GM19193 (cell line): ENCODE data around the gene CHMP5.
A peak's percentile ranks its signal among the peaks of the same experiment; 100 is the strongest.

Experiments
- POLR2A ChIP-seq: IDR thresholded peaks from 4 replicates; pipeline ENCODE4 v1.6.1; 2011; ENCODE audit not compliant: insufficient read depth, insufficient read length; ENCODE audit errors: extremely low read depth

The CHMP5 gene

DNA sequence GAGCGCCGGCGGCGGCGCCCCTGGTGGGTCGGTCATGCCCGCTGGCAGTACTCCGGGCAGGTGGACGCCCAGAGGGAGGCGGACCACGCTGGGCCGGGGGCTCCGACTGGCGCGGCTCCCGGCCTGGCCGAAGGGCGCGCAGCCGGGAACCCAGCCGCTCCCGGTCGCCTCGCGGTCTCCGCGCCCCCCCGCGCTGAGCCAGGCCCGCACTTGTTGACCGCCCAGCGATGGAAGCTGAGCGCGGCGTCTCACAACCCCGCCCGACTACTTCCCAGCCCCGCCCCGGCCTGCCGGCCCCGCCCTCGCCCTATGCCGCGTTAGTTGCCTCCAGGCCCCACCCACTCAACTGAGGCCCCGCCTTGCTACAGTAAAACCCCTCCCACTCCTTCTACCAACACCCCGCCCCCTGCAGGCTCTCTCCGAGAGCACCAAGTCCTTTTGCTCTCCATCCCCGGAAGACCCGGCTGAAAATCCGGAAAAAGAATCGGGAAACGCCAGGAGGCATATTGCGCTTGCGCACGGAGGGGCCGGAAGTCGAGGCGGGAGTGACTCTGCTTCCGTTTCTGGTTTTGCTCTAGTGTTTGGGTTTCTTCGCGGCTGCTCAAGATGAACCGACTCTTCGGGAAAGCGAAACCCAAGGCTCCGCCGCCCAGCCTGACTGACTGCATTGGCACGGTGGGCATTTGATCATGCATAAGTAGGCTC lies at the start of gene CHMP5, which contains the start of gene BAG1:
Gene CHMP5 (plus strand): TSS at position 577 of the 705 bp plus-strand sequence. CDS start 30 bp downstream, at position 607.
Gene BAG1 (minus strand): TSS at position 236 of the 705 bp plus-strand sequence.
- TF ChIP-seq POLR2A = peak; percentile 79

DNA sequence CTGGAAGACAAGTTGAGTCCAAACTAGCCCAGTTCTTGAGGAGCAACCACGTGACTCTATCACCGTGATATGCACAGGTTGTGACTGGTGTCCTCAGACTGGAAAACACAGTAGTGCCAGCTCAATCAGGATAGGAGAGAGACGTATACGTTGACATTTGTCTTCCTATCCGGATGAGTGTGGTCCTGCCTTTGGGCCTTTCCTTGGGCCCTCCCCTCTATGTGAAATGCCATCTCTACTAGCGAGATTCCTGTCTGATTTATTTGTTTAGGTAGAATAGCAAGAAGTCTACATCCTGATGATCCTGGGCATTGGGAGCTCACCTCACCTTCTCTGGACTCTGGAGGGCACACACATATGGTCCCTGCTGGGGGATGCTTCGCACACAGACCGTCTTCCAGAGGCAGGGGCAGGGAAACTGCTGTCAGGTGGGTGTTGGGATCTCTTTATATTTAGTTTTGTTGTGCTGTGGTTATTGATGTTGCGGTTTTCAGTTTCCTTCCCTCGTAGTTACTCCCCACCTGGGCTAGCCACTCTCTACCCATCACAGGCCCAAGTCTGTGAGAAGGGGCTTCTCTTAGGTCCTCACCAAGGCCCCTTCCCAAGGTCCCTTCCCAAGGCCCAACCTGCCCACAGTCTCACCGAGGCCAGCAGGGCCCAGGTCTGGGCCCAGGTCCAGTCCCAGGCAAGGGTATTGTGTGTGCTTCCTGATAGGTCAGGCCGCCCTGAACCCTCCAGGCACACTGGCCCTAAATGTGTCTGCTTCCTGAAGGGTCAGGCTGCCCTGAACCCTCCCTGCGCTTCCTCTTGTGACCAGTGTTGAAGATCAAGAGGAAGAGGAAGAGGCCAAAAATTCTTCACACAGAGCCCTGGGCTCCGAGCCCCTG lies 43.9 kb upstream of the CHMP5 start:
- TF ChIP-seq POLR2A = no peak

DNA sequence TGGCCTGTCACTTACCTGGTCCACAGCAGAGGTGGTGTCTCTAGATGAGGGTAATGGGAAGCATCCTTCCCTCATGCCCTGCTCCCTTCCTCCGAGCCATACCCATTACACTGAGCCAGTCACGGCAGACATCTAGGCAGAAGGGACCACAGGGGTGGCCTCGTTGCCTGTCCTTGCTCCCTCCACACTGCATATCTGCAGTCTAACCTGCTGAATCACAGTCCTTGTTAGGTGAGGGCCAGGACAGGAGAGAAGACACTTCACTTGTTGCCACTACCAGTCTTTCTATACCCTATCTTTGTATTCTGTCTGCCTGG lies 43.3 kb upstream of the CHMP5 start:
- no peak for TF ChIP-seq POLR2A

DNA sequence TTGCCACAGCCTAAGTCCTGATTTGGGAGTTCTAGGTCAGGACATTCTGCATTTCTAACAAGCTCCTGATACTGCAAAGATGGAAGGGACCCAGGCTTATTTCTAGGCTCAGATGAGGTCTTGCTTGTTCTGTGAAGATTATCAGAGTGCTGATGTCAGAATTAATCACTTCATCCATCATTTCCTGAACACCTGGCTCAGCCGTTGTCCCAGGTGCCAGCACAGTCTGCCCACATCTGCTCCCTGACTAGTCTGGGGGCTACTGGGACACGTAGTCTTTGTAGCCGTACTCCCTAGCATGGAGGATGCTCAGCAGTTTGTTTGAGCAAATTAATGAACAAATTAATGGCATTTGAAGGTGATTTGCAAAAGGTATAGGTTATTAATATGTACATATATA lies 42.8 kb upstream of the CHMP5 start:
- no peak for TF ChIP-seq POLR2A

DNA sequence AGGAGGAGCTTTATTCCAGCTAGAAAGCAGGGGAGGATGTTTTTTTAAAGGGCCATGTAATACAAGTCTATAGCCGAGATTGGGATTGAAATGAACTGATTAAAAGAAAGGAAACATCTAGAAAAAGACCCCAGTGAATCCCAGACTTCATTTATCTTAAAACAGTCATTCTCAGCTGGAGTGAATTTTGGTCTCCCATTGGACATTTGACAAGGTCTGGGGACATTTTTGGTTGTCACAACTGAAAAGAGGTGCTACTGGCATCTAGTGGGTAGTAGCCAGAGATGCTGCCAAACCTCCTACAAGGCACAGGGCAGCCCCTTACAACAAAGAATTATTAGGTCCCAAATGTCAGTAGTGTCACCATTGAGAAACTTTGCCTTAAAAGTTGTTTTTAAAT lies 41.2 kb upstream of the CHMP5 start:
- no peak for TF ChIP-seq POLR2A

DNA sequence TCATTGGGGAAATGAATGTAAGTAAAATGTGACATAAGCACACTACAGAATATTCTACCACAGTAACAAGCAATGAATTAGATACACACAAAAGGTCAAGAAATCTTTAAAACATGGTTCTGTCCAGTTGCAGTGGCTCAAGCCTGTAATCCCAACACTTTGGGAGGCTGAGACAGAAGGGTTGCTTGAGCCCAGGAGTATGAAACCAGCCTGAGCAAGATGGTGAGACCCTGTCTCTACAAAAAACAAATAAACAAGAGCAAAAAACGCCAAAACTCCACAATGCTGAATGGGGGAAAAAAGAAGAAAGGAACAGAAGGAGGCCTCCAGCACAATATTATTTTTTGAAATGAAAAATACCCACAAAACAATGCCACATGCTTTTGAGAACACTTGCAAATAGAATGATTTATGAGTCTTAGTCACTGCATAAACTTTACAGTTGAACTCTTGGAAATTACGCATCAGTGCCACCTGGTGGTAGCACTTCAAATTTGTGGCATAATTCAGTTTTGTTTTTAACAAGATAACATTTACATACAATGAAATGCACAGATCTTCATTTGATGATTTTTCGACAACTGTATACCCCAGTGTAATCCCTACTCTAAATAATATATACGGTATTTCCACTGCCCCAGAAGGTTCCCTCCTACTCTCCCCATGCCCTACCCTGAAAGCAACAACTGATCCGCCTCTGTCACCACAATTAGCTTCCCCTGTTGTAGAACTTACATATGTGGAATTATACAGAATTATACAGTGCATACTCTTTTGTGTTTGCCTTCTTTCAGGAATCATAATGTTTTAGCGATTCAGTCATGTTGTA lies 39.3 kb upstream of the CHMP5 start:
- no peak for TF ChIP-seq POLR2A

DNA sequence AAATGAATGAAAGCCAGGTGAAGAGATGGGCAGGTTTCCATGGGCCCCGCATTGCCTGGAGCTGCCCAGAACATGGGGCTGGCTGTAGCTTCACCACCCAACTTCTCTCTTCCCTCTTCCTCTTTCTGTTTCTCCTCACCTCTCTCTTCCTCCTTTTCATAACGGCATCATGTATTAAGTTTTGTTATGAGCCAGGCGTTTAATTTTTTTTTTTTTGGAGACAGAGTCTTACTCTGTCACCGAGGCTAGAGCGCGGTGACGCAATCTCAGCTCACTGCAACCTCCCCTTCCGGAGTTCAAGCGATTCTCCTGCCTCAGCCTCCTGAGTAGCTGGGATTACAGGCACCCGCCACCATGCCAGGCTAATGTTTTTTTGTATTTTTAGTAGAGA lies 37.8 kb upstream of the CHMP5 start:
- no peak for TF ChIP-seq POLR2A

DNA sequence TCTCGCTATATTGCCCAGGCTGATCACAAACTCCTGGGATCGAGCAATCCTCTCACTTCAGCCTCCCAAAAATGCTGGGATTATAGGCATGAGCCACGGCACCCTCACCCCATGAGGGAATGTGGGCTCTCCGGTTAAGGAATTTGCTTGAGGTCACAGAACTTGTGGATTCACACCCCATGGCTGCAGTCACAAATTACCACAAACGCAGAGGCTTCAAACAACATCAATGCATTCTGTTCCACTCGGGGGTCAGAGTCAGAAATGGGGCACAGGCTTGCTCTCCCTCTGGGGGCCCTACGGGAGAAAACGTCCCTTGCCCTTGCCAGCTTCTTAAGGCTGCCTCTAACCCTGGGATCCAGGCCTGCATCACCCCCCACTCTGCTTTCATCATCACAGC lies 37.1 kb upstream of the CHMP5 start:
- TF ChIP-seq POLR2A = no peak

DNA sequence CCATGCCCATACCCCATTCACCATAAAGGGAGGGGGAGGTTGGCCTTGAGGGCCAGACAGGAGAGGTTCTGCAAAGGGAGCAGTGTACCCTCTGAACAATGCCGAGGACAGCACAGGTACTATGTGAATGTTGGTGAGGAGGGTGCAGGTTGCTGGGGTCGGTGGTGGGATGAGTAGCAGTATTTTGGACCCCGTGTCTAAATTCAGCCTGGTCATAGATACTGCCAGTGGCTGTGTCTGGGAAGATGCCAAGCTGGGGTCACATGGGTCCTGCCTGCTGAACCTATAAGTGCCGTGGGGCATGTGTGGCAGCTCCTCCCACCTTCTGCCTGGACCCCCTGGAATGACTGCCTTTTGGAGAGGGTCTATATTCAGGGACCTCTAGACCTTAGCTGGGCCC lies 36.2 kb upstream of the CHMP5 start:
- no peak for TF ChIP-seq POLR2A

DNA sequence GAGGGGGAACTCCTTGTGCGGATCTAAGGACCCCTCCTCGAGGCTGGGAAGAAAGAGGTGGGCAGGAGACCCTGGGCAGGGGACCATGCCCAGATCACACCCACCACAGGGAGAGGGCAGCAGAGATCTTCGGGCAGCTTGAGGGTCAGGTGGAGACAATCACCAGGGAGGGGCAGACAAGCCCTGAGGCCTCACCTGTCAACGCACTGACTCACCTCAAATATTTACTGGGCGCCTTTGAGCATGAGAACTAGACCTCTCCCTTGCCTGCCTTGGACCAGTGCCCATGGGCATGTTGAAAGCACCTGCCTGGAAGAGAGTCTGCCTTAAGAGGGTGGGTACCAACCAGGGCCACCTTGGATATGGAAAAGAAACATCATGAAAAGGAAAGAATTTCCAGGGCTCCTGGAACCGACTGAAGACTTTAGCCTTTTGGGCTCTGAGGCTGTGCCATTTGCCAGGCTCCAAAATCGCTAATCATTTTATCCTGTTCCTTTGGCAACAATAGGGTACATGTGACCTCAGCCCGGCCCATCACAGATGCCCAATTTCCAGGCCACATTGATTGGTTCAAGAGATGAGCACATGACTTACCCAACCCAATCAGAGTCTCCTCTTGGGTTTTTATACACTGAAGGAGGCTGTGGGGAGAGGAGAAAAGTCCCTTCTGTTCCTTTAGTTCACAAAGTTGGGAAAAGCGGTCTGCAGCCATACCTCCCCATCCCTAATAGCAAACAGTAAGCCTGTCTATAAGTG lies 35.3 kb upstream of the CHMP5 start:
- TF ChIP-seq POLR2A = no peak

DNA sequence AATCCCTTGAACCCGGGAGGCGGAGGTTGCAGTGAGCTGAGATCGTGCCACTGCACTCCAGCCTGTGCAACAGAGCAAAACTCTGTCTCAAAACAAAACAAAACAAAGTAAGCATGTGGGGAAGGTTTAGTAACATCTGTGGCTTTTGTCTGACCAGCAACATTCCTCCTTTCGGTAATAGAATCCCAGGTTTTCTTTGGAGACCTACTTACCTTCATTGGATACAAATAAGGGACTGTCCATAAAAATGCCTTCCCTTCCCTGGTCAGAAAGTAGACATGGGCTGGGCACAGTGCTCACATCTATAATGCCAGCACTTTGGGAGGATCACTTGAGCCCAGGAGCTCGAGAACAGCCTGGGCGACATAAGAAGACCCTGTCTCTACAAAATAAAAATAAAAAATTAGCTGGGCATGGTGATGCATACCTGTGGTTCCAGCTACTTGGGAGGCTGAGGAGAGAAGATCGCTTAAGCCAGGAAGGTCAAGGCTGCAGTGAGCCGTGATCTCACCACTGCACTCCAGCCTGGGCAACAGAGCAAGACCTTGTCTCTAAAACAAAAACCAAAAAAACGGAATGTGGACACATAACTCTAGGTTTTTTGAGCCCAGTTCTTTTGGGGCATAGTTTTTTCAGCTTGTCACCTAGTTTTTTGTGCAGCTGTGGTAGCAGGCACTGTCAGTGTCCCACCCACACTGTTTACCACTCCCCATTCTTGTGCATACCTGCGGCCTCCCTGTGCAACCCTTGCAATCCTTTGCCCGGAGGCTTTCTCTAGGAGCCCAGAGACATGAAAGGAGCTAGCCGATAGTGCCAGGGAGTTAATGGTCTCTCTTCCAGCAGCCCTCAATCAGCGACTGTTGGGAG lies 33.9 kb upstream of the CHMP5 start:
- TF ChIP-seq POLR2A = no peak

DNA sequence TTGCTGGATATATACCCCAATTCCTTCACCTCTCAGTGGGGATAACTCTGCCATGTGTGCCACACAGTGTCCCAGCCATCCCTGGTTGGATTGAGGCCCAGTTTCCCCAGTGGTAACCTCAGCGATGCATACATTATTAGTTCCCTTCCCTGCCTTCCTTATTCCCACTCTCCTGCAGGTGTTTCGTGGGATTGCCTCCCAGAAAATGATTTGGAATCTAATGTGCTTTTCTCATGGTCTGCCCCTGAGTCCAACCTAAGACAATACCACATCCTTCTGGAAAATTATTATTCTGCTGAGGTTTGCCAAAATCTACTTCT lies 33.3 kb upstream of the CHMP5 start:
- no peak for TF ChIP-seq POLR2A

DNA sequence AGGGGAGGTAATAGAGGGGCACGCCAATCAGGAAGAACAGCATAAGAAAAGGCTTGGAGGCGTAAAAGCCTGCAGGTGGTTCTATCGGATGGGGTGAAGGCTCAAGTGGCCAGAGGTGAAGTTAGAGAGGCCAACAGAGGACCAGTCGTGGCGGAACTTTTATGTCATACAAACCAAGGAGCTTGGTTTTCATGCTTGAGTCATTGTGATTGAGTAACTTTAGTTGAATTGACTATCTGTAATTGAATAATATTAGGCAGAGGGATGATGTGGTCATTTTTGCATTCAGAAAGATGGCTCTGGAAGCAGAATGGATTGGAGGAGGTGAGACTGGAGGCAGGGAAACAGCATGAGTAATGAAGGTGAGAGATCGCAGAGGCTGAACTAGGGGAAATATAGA lies 32.0 kb upstream of the CHMP5 start:
- no peak for TF ChIP-seq POLR2A
